Astrocyte (in vitro differentiated cells and primary cell): ENCODE results near the gene RNF146.

Experiments
- EZH2 ChIP-seq: IDR thresholded peaks from 2 replicates; pipeline ENCODE4 v1.6.1; 2012; ENCODE audit warnings: mild to moderate bottlenecking, low read length, inconsistent platforms; ENCODE audit not compliant: insufficient read depth
- TF ChIP-seq, protein P1 (sequence below): IDR thresholded peaks from 2 replicates; pipeline ENCODE4 v1.5.1; 2011; ENCODE audit warnings: low read depth, mild to moderate bottlenecking, inconsistent platforms, low read length, moderate library complexity; ENCODE audit not compliant: insufficient read depth

DNA sequence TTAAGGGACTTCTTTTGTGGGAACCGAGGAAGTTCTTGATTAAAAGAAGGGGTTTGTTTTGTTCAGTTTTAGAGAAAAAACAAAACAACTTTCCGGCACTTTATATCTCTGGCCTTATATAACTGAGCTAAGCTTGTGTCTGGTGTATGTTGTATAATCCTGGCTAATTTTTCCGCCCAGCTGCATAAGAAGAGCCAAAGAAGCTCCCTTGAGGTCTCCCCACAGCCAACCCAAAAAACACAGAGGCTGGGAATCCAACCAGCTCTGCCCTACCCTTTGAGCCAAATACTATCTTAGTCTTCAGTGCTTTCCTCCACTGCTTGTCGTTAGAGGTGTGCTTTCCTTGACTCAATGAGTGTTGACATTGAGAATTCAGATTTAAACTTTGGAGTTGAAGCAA, 45.5 kb upstream of the RNF146 start:
- TF ChIP-seq, protein P1, sequence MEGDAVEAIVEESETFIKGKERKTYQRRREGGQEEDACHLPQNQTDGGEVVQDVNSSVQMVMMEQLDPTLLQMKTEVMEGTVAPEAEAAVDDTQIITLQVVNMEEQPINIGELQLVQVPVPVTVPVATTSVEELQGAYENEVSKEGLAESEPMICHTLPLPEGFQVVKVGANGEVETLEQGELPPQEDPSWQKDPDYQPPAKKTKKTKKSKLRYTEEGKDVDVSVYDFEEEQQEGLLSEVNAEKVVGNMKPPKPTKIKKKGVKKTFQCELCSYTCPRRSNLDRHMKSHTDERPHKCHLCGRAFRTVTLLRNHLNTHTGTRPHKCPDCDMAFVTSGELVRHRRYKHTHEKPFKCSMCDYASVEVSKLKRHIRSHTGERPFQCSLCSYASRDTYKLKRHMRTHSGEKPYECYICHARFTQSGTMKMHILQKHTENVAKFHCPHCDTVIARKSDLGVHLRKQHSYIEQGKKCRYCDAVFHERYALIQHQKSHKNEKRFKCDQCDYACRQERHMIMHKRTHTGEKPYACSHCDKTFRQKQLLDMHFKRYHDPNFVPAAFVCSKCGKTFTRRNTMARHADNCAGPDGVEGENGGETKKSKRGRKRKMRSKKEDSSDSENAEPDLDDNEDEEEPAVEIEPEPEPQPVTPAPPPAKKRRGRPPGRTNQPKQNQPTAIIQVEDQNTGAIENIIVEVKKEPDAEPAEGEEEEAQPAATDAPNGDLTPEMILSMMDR = no peak
- TF ChIP-seq EZH2 = no peak
